ENCODE results near the gene UBE2I.
A peak's percentile ranks its signal among the peaks of the same experiment; 100 is the strongest.

The UBE2I gene

DNA sequence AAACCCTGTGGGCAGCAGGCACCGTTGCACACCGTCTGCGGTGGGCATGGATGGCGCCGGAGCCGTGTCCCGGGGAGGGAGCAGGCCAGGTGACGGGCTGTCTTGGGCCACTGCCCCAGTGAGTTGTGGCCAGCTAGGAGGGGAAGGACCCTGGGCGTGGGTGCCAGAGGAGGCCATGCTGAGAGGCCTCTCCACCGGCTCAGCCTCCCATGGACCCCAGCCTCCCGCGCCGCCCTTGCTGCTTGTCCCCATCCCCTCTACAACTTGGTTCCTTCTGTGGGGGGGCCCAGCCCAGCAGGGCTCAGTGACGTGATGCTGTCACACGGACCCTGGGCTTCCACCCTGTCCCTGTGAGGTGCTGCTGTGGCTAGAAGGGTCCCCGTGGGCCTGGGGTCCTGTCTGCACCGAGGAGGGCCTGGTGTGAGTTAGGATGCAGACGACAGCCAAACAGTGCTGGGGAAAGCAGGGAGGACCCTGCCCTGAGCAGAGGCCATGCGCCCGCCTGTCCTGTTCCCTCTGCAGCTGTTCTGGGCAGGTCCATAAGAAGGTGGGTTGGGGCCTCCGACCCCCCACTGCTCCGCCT is 11.3 kb downstream of the UBE2I start:
- H3K27ac ChIP-seq (ENCODE audit: extremely low read depth, low read depth, low read length) = no peak overlapping the region
- H3K9me3 ChIP-seq (ENCODE audit: control insufficient read depth, insufficient read depth, low read depth, low read length) = no peaks in the 10 kb centered on the region
- TF ChIP-seq ZNF266 (tag by site-specific recombination; IDR thresholded peaks at IDR 0.05; ENCODE audit: low read depth) (no peak), ZNF777 (tag by site-specific recombination; IDR thresholded peaks at IDR 0.05; ENCODE audit: borderline replicate concordance) (no peak), ZNF404 (tag by site-specific recombination; IDR thresholded peaks at IDR 0.05) (no peak), ZNF629 (tag by site-specific recombination; IDR thresholded peaks at IDR 0.05) (no peak), ZNF529 (tag by site-specific recombination; IDR thresholded peaks at IDR 0.05; ENCODE audit: insufficient replicate concordance) (no peak), ZNF624 (tag by site-specific recombination; IDR thresholded peaks at IDR 0.05) (no peak), OSR2 (tag by site-specific recombination; IDR thresholded peaks at IDR 0.05) (no peak), ZNF776 (tag by site-specific recombination; IDR thresholded peaks at IDR 0.05; ENCODE audit: borderline replicate concordance) (no peak), ZNF701 (tag by site-specific recombination; IDR thresholded peaks at IDR 0.05) (no peak), SP2 (tag by site-specific recombination; IDR thresholded peaks at IDR 0.05) (no peak), ZNF843 (tag by site-specific recombination; IDR thresholded peaks at IDR 0.05) (no peak), ZNF514 (tag by site-specific recombination; IDR thresholded peaks at IDR 0.05) (no peak)
- TF ChIP-seq, protein P1, sequence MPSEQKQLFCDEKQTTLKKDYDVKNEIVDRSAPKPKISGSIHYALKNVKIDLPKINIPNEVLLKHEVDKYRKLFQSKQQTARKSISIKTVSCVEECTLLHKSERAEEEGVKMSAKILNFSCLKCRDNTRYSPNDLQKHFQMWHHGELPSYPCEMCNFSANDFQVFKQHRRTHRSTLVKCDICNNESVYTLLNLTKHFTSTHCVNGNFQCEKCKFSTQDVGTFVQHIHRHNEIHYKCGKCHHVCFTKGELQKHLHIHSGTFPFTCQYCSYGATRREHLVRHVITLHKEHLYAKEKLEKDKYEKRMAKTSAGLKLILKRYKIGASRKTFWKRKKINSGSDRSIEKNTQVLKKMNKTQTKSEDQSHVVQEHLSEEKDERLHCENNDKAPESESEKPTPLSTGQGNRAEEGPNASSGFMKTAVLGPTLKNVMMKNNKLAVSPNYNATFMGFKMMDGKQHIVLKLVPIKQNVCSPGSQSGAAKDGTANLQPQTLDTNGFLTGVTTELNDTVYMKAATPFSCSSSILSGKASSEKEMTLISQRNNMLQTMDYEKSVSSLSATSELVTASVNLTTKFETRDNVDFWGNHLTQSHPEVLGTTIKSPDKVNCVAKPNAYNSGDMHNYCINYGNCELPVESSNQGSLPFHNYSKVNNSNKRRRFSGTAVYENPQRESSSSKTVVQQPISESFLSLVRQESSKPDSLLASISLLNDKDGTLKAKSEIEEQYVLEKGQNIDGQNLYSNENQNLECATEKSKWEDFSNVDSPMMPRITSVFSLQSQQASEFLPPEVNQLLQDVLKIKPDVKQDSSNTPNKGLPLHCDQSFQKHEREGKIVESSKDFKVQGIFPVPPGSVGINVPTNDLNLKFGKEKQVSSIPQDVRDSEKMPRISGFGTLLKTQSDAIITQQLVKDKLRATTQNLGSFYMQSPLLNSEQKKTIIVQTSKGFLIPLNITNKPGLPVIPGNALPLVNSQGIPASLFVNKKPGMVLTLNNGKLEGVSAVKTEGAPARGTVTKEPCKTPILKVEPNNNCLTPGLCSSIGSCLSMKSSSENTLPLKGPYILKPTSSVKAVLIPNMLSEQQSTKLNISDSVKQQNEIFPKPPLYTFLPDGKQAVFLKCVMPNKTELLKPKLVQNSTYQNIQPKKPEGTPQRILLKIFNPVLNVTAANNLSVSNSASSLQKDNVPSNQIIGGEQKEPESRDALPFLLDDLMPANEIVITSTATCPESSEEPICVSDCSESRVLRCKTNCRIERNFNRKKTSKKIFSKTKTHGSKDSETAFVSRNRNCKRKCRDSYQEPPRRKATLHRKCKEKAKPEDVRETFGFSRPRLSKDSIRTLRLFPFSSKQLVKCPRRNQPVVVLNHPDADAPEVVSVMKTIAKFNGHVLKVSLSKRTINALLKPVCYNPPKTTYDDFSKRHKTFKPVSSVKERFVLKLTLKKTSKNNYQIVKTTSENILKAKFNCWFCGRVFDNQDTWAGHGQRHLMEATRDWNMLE (tag by site-specific recombination; conservative IDR thresholded peaks at IDR 0.05; ENCODE audit: low read depth) = no peak
- TF ChIP-seq, protein P2, sequence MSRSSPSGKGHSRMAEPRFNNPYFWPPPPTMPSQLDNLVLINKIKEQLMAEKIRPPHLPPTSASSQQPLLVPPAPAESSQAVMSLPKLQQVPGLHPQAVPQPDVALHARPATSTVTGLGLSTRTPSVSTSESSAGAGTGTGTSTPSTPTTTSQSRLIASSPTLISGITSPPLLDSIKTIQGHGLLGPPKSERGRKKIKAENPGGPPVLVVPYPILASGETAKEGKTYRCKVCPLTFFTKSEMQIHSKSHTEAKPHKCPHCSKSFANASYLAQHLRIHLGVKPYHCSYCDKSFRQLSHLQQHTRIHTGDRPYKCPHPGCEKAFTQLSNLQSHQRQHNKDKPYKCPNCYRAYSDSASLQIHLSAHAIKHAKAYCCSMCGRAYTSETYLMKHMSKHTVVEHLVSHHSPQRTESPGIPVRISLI (tag by site-specific recombination; IDR thresholded peaks at IDR 0.05) = no peak
- TF ChIP-seq, protein P3, sequence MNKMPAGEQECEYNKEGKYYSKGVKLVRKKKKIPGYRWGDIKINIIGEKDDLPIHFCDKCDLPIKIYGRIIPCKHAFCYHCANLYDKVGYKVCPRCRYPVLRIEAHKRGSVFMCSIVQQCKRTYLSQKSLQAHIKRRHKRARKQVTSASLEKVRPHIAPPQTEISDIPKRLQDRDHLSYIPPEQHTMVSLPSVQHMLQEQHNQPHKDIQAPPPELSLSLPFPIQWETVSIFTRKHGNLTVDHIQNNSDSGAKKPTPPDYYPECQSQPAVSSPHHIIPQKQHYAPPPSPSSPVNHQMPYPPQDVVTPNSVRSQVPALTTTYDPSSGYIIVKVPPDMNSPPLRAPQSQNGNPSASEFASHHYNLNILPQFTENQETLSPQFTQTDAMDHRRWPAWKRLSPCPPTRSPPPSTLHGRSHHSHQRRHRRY (tag by site-specific recombination; IDR thresholded peaks at IDR 0.05) = no peak
- POLR2A ChIA-PET = no interaction called here
- H3K4me3 ChIP-seq (ENCODE audit: low read depth, low read length) = no peak overlapping the region
- H3K4me1 ChIP-seq (ENCODE audit: control insufficient read depth, insufficient read depth, low read length) = no peaks in the 10 kb centered on the region
- H3K36me3 ChIP-seq (ENCODE audit: control insufficient read depth in 2 of 2, insufficient read depth in 1 of 2, low read length in 2 of 2) = peaks cover 25 to 79% of the 10 kb centered on the region in 2 experiments; a peak in 2 of 3 replicates
- CTCF ChIA-PET = interaction anchor here (0.7 kb wide), 1 partner anchor 17 kb away, joined by 3 read pairs; no protein-coding TSS in a partner anchor

DNA sequence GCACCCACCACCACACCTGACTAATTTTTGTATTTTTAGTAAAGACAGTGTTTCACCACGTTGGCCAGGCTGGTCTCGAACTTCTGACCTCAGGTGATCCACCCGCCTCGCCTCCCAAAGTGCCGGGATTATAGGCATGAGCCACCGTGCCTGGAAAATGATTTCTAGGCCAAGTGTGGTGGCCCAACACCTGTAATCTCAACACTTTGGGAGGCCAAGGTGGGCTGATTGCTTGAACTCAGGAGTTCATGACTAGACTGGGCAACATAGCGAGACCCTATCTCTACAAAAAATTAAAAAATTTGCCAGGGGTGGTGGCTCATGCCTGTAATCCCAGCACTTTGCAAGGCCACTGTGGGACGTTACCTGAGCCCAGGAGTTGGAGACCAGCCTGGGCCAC is 13.0 kb downstream of the UBE2I start:
- Histone ChIP-seq H3K9me3 (ENCODE audit: control insufficient read depth, insufficient read depth, low read depth, low read length) (no peaks in the 10 kb centered on the region), H3K27ac (ENCODE audit: extremely low read depth, low read depth, low read length) (no peak overlapping the region), H3K4me3 (ENCODE audit: low read depth, low read length) (no peak overlapping the region), H3K36me3 (ENCODE audit: control insufficient read depth in 2 of 2, insufficient read depth in 1 of 2, low read length in 2 of 2) (peaks cover 16 to 63% of the 10 kb centered on the region in 2 experiments; a peak in 2 of 3 replicates), H3K4me1 (ENCODE audit: control insufficient read depth, insufficient read depth, low read length) (no peaks in the 10 kb centered on the region)
- TF ChIP-seq ZNF37A (tag by site-specific recombination; IDR thresholded peaks at IDR 0.05) = no peak
- peak; percentile 82 for TF ChIP-seq ZNF121 (tag by site-specific recombination; IDR thresholded peaks at IDR 0.05)
- ChIA-PET POLR2A (interaction anchor here (0.6 kb wide), 1 partner anchor 21 kb away, joined by 5 read pairs; no protein-coding TSS in a partner anchor), CTCF (no interaction called here)

Measured in HEK293 (cell line).